Globus pallidus (tissue), 1 donor: Measurements from ENCODE around the gene VSTM5.
A peak's percentile ranks its signal among the peaks of the same experiment; 100 is the strongest.
"Not testable (repeated sequence)": the region's sequence is repeated elsewhere in the genome, so short reads cannot be mapped to it uniquely, and the experiment has no call there.

Experiments
- DNase-seq: peaks from one replicate; pipeline ENCODE4 v3.0.0-alpha.2; 2015; ENCODE audit warnings: low spot score

Gene VSTM5

DNA sequence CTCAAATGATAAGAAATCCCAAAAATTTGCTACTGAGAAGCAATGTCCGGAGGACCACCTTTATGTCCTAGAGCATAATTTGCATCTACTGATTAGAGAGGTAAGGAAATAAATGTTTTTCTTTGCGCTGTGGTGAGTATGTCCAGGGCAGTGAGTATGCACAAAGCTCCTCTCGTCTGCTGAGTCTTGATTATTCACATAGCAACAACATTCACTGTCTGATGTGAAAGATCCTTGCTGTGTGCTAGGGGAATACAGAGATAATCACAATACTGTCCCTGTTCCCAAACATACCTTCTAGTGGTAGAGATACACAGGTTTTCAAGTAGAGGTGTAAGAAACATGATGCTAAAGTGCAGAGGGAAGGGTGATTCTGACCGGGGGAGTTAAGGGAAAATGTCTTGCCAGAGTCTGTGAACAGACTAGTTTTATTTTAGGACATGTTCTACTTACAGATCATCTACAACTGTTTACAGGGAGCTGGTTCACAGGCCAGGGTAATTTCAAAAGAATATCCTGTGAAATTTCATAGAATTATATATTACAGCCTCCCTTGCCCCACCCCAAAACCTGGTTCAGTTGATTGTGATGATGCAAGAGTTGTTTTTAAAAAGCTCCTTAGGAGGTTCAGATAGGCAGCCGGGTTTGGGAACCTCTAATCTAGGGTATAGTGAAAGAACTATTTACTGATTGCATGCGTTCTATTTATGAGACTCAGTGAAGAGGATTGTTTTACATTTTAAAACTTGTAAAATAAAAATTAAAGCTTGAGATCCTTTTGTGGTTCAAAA lies 53.8 kb downstream of the VSTM5 start:
- no peak for DNase-seq

DNA sequence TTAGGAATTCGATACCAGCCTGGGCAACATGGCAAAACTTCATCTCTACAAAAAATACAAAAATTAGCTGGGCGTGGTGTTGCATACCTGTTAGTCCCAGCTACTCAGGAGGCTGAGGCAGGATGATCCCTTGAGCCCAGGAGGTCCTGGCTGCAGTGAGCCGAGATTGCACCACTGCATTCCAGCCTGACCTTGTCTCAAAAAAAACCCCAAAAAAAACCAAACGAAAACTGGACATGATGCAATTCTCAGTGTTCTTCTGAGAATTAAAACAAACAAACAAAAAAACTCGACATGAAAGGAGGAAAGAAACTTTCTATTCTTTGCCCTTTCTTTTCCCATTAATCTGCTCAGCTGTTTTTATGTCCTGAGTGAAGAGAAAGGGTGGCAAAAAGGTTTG lies 58.9 kb downstream of the VSTM5 start:
- DNase-seq, result no peak

- no peak for DNase-seq
Observed at GRCh38 chr11:93784935-93785360, 65.5 kb downstream of the VSTM5 start.

DNA sequence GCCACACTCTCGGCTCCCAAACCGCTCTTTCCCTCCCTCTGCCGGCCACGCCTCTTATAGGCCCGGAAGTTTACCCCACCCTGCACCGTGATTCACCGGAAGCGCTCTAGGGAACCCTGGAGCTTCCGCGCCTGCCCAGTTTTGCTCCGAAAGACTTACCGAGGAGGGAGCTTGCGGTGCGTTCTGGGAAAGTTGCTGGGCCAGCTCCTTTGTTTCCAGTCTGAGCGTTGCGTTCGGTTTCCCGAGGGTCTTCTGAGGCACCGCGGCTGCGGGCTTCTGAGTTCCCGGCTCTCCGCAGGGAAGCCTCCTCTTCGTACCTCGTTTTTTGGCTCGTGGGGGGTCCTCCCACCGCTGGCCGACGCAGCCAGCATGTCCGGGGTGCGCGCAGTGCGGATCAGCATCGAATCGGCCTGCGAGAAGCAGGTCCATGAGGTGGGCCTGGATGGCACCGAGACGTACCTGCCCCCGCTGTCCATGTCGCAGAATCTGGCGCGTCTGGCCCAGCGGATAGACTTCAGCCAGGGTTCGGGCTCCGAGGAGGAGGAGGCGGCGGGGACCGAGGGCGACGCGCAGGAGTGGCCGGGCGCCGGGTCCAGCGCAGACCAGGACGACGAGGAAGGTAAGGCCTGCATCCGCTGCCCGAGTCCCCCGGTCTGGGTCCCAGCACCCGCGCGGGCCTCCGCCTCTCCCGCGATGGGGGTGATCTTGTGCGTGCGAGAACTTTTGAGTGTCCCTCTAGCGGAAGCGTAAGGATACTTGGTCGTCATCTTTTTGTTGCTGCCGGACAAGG lies 66.1 kb downstream of the VSTM5 start, which contains the start of gene MED17:
Gene MED17, plus strand, starts transcription at position 138 of the 790 bp plus-strand sequence. Its CDS starts 232 bp downstream, at position 370.
- peak; percentile 96 for DNase-seq

DNA sequence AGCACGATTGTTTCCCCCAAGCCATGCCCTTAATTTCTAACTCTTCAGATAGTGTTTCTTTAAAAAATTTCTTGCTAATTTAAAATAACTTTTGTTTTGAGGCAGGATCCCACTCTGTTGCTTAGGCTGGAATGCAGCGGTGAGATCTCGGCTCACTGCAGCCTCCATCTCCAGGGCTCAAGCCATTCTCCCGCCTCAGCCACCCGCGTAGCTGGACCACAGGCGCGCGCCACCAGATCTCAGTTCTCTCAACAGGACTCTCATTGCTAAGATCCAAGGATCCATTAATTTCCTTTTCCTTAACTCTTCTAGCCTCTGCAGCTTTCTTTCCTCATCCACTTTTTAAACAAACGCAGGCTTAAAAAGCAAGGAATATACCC lies 66.7 kb downstream of the VSTM5 start:
- no peak for DNase-seq

- peak; percentile 2 for DNase-seq
Observed at GRCh38 chr11:93783362-93783761, 67.1 kb downstream of the VSTM5 start.

DNA sequence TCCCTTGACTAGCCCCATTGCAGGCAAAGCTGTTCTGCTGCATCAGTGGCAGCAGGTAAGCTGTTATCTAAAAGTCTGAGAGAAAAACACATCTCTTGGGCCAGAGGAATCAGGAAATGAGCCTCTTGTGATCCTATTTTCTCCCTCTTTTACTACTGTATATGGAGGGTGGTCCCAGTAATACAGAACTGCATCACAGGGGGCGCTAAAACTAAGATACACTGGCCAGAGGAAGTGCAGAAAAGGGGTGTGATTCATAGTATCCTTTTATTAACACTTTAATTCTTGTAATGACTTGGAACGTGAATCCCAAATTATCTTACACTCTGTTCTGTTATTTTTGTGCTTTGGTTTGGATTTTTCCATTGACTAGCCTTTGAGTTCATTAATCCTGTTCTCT lies 75.1 kb downstream of the VSTM5 start:
- DNase-seq, result no peak

DNA sequence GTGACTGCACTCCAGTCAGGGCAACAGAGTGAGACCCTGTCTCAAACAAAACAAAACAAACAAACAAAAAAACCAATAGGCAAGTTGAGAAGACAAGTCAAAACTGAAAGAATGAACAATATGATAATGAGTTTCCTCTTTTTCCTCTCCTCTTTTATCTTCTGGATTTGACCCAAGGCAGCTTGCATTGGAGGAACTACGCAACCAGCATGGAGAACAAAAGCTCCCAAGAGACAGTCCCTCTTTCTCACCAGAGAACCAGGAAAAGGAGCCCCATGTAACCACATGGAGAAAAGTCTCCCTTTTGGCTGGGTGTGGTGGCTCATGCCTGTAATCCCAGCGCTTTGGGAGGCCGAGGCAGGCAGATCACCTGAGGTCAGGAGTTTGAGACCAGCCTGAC lies 75.9 kb downstream of the VSTM5 start:
- DNase-seq, result not testable (repeated sequence)

- DNase-seq, result no peak
Observed at GRCh38 chr11:93773601-93774200, 76.7 kb downstream of the VSTM5 start.

GRCh38 chr11:93773045-93773477 lies 77.4 kb downstream of the VSTM5 start:
- DNase-seq, result no peak

GRCh38 chr11:93772123-93772522 lies 78.3 kb downstream of the VSTM5 start:
- DNase-seq, result no peak

- no peak for DNase-seq
Observed at GRCh38 chr11:93770160-93770559, 80.3 kb downstream of the VSTM5 start.
